ENCODE data around the gene FARSB.
"Not testable (repeated sequence)": the region's sequence is repeated elsewhere in the genome, so short reads cannot be mapped to it uniquely, and the experiment has no call there.

The FARSB gene

GRCh38 chr2:222655787-222656525 lies at the start of gene FARSB:
Gene FARSB (minus strand): TSS chr2:222656092. CDS start chr2:222656073, 19 bp downstream.
- DNase-seq (ENCODE audit: low read depth), result peak; percentile 85

- no peak for DNase-seq (ENCODE audit: low read depth)
Measured at GRCh38 chr2:222703886-222704285, 48.0 kb upstream of the FARSB start.

GRCh38 chr2:222703091-222703490 lies 47.2 kb upstream of the FARSB start:
- DNase-seq (ENCODE audit: low read depth), result no peak

GRCh38 chr2:222701721-222702131 lies 45.8 kb upstream of the FARSB start:
- DNase-seq (ENCODE audit: low read depth), result no peak

GRCh38 chr2:222701233-222701632 lies 45.3 kb upstream of the FARSB start:
- DNase-seq (ENCODE audit: low read depth), result no peak

GRCh38 chr2:222698276-222698675 lies 42.4 kb upstream of the FARSB start:
- DNase-seq (ENCODE audit: low read depth), result no peak

- no peak for DNase-seq (ENCODE audit: low read depth)
Measured at GRCh38 chr2:222693837-222694236, 37.9 kb upstream of the FARSB start.

- not testable (repeated sequence) for DNase-seq (ENCODE audit: low read depth)
Measured at GRCh38 chr2:222693413-222693812, 37.5 kb upstream of the FARSB start.

- peak; percentile 37 for DNase-seq (ENCODE audit: low read depth)
Measured at GRCh38 chr2:222690564-222691200, 34.8 kb upstream of the FARSB start.

GRCh38 chr2:222689322-222689721 lies 33.4 kb upstream of the FARSB start:
- no peak for DNase-seq (ENCODE audit: low read depth)

GRCh38 chr2:222688917-222689316 lies 33.0 kb upstream of the FARSB start:
- DNase-seq (ENCODE audit: low read depth), result no peak

GRCh38 chr2:222686086-222686750 lies 30.3 kb upstream of the FARSB start:
- DNase-seq (ENCODE audit: low read depth), result no peak

- no peak for DNase-seq (ENCODE audit: low read depth)
Measured at GRCh38 chr2:222683805-222684204, 27.9 kb upstream of the FARSB start.

- DNase-seq (ENCODE audit: low read depth), result no peak
Measured at GRCh38 chr2:222677981-222678380, 22.1 kb upstream of the FARSB start.

- no peak for DNase-seq (ENCODE audit: low read depth)
Measured at GRCh38 chr2:222673883-222674282, 18.0 kb upstream of the FARSB start.

GRCh38 chr2:222673273-222673672 lies 17.4 kb upstream of the FARSB start:
- no peak for DNase-seq (ENCODE audit: low read depth)

GRCh38 chr2:222672068-222672401 lies 16.1 kb upstream of the FARSB start:
- DNase-seq (ENCODE audit: low read depth), result no peak

- DNase-seq (ENCODE audit: low read depth), result no peak
Measured at GRCh38 chr2:222671259-222672067, 15.6 kb upstream of the FARSB start, which contains the start of gene MOGAT1. Gene MOGAT1 (plus strand): TSS chr2:222671658. CDS start chr2:222671786, 128 bp downstream.

GRCh38 chr2:222670191-222671038 lies 14.5 kb upstream of the FARSB start:
- DNase-seq (ENCODE audit: low read depth), result no peak

- no peak for DNase-seq (ENCODE audit: low read depth)
Measured at GRCh38 chr2:222669353-222669752, 13.5 kb upstream of the FARSB start.

GRCh38 chr2:222668494-222669154 lies 12.7 kb upstream of the FARSB start:
- no peak for DNase-seq (ENCODE audit: low read depth)

All from stimulated activated CD8-positive, alpha-beta memory T cell treated with anti-CD3 and anti-CD28 coated beads, Interleukin-12 subunit alpha, Interleukin-12 subunit beta, amount 100 ng/mL, for 4 hours (primary cell).